ENCODE data around the gene CST9.

CST9 gene

DNA sequence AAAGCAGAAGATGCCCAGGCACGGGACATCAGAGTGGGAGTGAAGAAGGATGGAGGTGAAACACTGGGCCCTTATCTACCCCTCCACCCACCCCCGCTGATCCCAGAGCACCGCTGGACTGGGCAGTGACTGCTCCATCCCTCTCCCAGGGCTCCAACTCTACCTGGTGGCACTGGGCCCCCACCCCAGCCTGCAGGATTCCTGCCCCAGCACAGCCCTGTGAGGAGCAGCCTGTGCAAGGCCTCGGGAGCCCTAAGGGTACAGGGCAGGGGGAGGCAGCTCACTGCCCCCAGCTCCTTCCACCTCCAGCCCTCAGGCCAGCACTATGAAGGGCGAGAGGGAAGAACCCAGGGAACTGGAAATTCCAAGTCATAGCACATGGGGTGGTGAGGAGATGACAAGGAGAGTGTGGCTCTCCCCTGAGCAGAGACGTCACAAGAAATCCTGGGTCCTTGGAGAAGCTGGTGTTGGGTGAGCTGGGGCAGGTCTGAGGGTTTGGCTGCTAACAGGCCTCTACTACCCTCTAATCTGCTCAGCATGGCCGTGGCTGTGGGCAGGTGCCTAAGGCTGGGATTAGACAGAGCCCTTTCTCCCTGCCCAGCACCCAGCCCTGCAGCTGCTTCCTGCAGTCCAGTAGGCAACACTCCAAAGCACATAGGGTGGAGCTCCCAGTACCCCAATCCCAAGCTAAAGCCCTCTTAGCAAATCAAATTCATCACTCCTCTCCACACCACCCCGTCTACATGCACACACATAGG is 28.5 kb upstream of the CST9 start:
- TF ChIP-seq, protein P1, sequence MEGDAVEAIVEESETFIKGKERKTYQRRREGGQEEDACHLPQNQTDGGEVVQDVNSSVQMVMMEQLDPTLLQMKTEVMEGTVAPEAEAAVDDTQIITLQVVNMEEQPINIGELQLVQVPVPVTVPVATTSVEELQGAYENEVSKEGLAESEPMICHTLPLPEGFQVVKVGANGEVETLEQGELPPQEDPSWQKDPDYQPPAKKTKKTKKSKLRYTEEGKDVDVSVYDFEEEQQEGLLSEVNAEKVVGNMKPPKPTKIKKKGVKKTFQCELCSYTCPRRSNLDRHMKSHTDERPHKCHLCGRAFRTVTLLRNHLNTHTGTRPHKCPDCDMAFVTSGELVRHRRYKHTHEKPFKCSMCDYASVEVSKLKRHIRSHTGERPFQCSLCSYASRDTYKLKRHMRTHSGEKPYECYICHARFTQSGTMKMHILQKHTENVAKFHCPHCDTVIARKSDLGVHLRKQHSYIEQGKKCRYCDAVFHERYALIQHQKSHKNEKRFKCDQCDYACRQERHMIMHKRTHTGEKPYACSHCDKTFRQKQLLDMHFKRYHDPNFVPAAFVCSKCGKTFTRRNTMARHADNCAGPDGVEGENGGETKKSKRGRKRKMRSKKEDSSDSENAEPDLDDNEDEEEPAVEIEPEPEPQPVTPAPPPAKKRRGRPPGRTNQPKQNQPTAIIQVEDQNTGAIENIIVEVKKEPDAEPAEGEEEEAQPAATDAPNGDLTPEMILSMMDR (IDR thresholded peaks at IDR 0.05; ENCODE audit: insufficient read depth, low read depth, low read length, missing control alignments), result no peak
- DNase-seq (ENCODE audit: low read depth), result no peak
- no peak overlapping the region for H3K4me3 ChIP-seq (ENCODE audit: low read length)

DNA sequence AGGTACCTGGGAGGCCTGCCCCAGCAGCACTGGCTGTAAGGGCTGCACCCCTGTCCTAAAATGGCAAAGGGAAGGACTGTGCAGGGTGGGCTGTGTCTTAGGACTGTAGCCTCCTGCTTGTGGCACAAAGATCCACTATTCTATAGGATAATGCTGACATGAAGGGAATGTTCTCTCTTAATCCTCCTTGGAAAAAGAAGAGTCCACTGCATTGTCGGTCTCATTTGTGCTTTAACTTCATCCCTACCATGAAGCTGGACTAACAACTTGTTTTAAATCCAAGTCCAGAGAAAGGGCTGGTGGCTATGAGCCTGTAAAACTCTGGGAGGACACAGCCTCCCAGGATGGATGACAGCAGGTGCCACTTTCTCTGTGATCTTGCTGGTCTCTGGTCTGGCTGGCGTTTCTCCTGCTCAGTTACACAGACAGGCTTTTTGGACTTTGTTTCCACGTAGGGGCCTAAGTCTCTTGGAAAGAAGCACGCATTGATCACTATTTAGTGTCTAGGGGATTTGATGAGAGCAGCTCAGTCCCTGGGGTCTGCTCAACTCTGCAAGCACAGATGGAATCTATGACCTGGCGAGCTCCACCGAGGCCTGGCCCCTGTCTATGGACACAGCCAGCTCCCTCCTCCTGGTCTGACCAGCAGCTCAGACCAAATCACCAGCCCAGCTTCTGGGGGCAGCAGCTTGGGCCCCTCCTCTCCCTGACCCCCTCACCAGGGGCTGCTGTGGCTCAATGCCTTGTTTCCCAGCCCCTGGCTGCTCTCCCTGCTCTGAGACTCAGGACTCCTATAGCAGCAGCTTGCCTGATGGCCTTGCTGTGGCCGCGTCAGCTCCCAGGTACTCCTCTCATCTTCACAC is 27.2 kb upstream of the CST9 start:
- no peak for DNase-seq (ENCODE audit: low read depth)
- no peak overlapping the region for H3K4me3 ChIP-seq (ENCODE audit: low read length)
- TF ChIP-seq, protein P1 (IDR thresholded peaks at IDR 0.05; ENCODE audit: insufficient read depth, low read depth, low read length, missing control alignments), result no peak

DNA sequence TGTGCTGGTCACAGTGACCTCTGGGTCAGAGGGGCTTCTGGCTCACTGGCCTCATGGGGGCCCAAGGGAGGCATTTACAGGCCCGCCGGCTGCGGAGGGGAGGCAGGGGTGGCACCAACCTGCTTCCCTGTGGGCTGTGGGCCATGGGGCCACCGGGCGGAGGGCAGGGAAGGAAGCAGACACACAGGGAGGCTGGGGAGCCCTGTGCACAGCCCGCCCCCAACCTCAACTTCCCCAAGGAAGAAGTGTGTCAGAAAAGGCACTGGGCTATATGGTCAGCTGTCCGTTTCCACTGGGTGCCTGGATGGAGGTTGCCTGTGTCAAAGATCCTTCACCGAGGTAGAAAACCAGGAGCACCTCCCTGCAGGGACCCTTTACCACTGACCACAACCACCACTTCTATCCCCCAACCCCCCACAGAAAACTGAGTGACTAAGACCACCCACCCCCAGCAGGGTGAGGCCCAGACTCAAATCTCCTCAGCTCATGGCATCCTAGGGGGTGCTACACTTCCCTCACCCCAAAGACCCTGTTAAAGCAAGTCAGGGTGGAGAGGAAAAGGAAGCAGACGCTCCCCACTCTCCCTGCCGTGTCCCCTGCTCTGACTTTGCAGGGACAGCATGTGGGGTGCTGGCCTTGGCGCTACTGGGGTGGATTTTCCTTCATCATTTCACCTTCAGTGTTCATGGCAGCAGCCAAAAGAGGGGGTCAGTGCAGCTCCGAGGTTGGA is 26.4 kb upstream of the CST9 start:
- H3K4me3 ChIP-seq (ENCODE audit: low read length), result no peak overlapping the region
- no peak for DNase-seq (ENCODE audit: low read depth)
- TF ChIP-seq, protein P1 (IDR thresholded peaks at IDR 0.05; ENCODE audit: insufficient read depth, low read depth, low read length, missing control alignments), result no peak

DNA sequence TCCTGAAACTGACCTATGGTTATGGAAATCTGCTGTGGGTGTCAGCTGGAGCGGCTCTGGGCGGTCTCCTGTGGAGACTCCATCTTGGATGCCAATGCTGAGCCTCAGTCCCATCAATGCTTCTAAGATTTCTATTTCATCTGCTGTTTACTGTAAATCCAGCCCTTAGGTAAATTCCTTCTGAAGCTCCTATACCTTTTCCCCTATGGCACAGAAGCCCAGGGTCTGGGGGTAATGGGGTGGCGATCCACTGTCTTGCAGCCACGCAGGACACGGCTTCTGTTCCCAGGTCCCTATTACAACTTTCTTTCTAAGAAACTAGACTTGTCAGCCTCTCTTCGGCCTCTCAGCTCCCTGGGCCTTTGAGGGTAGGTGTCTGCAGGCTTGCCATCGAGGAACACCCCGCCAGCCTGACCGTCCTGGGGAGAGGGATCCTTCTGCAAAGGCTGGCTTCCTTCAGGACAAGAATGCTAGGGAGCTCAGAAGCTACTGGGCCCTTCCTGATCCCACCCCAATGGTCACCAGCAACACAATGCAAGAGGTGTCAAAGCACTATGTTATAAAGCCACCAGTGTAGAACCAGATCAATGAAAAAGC is 25.6 kb upstream of the CST9 start:
- H3K4me3 ChIP-seq (ENCODE audit: low read length), result no peak overlapping the region
- DNase-seq (ENCODE audit: low read depth), result no peak
- TF ChIP-seq, protein P1 (IDR thresholded peaks at IDR 0.05; ENCODE audit: insufficient read depth, low read depth, low read length, missing control alignments), result no peak

DNA sequence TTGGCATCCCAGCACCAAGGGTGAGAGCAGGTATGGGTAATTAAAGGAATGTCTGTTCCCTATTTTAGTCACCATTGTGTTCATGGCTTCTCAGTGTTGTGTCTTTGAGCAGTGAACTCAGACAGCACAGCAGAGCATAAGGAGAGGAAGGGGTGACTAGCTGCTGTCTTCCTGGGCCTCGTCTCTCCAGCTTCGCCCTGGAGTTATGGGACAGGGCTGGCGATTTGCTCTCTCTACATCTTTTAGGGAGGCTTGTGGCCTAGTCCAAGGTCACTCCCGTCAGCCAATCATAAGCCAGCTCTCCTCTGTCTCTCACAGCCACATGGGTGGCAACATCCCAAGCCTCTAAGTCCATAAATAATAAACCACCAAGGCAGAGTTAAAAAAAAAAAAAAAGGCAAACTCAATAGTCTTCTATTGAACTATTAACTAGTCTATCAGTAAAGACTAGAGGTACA is 24.7 kb upstream of the CST9 start:
- no peak overlapping the region for H3K4me3 ChIP-seq (ENCODE audit: low read length)
- TF ChIP-seq, protein P1 (IDR thresholded peaks at IDR 0.05; ENCODE audit: insufficient read depth, low read depth, low read length, missing control alignments), result no peak
- DNase-seq (ENCODE audit: low read depth), result no peak

DNA sequence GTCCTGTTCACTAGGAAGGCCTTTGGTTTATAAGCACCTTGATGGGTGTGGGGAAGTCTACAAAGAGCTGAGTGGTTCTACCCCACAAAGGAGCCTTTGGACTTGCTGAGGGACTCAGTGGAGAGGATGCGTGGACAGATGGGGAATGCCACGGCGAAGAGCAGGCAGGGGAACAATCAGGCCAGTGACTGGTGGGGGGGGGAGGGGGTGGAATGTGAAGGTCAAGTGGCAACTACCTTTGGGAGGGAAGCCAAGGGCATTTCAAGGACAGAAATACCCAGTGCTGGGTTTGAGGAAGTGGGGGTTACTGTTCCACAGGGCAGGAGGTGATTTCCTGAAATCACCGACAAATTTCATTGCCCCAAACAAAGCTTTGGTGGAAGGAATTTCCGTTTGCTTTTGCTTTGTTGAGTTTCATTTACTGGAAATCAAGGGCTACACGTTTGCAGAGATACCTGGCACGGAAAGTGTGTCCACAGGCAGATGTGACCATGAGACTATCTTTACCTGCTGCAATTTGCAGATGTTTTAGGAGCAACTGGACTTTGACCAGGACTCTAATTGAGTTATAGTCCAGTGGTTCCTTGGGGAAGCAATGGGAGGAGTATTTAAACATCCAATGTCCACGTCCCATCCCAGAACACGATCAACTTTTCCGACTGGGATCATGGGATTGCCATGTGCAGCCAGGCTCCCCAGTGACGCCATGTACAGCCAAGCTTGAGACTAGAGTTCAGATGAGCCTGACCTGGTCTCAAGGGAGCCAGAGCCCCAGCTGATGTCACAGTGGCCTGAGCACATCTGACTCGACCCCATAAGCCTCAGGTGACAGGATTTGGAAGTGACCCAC is 24.1 kb upstream of the CST9 start:
- H3K4me3 ChIP-seq (ENCODE audit: low read length), result no peak overlapping the region
- no peak for DNase-seq (ENCODE audit: low read depth)
- TF ChIP-seq, protein P1 (IDR thresholded peaks at IDR 0.05; ENCODE audit: insufficient read depth, low read depth, low read length, missing control alignments), result no peak

Measured in epithelial cell of esophagus (primary cell).